GM19397 (cell line): ENCODE measurements around the gene ZGPAT.

Experiments
- ATAC-seq: cut with Tn5 transposase; IDR thresholded peaks from one replicate; pipeline ENCODE4 v1.9.1; 2021; ENCODE audit warnings: mild to moderate bottlenecking, moderate library complexity; ENCODE audit not compliant: unreplicated experiment

The ZGPAT gene

DNA sequence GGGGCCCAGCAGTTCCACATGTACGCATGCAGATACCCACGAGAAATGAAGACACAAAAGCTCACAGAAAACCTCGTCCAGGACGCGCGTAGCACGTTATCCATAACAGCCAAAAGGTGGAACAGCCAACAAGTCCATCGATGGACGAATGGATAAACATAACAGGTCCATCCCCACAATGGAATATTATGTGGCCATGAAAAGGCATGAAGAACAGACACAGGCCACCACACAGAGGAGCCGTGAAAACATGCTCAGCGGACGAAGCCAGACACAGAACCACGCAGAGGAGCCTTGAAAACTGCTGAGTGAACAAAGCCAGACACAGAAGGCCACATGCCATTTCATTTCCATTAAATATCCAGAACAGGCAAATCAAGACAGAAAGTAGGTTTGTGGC lies 69.8 kb downstream of the ZGPAT start:
- no peak for ATAC-seq

- no peak for ATAC-seq
Observed at GRCh38 chr20:63778034-63778752, 70.4 kb downstream of the ZGPAT start.

DNA sequence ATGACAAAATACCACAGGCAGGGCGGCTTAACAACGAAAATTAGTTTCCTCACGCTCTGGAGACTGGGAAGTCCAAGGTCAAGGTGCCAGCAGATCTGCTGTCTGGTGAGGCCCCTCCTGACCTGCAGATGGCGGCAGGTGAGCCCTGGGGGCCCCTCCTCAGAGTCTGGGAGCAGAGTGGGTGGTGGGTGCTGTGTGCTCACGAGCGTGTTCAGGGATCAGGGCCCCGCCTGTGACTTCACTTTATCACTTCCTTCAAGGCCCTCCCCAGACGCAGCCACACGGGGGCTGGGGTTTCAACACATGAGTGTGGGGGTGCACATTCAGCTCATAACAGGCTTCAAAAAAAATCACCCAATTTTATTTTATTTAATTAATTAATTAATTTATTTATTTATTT lies 71.0 kb downstream of the ZGPAT start:
- no peak for ATAC-seq

DNA sequence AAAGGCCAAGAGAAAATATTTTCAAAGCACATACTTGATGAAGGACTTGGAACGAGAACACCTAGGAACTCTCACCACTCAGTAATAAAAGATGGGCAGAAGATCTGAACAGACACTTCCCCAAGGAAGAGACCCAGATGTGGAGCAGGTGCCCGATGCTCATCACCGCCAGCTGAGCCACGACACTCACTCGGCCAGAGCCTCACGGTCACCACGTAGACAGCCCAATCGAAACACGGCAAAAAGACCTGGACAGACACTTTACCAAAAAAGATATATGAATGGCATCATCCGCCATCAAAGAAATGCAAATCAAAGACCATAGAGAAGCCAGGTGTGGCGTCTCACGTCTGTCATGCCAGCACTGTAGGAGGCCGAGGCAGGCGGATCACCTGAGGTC lies 73.3 kb downstream of the ZGPAT start:
- no peak for ATAC-seq

- ATAC-seq, result no peak
Observed at GRCh38 chr20:63782051-63782471, 74.2 kb downstream of the ZGPAT start.

DNA sequence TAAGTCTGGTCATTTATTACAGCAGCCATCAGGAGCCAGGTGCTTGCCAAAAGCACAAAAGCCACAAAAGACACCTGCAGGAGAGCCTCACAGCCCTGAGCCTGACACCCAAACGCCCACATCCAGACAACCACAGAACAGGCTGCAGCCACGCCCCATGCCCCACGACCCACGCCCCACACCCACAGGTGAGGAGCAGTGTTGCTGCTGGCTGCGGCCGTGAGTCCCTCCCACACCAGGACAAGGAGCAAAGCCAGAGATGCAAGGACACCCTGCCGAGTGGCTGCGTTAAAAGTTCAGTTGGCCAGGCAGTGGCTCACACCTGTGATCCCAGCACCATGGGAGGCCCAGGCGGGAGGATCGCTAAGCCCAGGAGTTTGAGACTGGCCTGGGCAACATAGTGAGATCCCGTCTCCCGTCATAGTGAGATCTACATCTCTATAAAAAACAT lies 74.7 kb downstream of the ZGPAT start:
- ATAC-seq, result no peak

DNA sequence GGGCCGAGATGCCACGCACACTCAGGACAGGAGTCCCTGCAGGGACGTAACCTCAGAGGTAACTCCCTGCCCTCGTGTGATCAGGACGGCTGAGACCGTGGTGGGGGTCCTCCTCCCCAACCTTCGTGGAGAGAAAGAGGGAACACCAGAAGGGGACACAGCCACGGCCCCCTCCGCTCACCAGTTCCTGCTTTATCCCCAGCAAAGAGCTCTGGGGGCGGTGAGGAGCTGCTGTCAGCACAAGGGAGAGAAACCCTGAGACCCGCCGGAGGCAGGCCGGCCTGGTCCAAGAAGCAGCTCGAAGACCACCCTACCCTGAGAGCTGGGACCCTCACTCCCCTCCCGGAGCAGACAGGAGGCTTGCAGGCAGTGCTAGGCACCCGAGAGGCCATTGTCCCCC lies 76.1 kb downstream of the ZGPAT start:
- ATAC-seq, result no peak

DNA sequence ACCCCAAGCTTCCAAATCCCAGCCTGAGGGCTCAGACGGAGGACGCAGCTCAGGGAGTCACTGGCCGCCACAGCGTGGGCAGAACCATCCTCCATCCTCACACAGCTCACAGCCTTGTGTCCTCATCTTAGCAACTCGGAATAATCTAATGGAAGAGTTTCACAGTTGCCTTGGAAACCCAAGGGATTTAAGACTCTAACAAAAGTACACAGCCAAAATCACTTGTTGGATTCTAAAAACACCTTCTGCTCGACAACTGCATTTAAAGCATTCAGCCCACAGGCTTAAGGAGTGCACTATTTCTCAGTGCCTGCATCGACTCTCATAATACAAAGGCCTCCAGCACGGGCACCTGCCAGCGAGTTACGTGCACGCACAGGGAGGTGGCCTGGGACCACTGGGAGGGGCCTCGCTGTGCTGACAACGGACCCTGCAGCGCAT lies 77.9 kb downstream of the ZGPAT start:
- no peak for ATAC-seq
